Fibroblast of skin of right biceps (primary cell): Measurements from ENCODE around the gene LRGUK.
A peak's percentile ranks its signal among the peaks of the same experiment; 100 is the strongest.
"Not testable (repeated sequence)": the region's sequence is repeated elsewhere in the genome, so short reads cannot be mapped to it uniquely, and the experiment has no call there.

ENCODE experiments used
- DNase-seq: peaks from one replicate; pipeline ENCODE4 v3.0.0-alpha.2; 2013

LRGUK gene

GRCh38 chr7:134189559-134189958 is 62.4 kb downstream of the LRGUK start:
- DNase-seq, result no peak

GRCh38 chr7:134191876-134192275 is 64.7 kb downstream of the LRGUK start:
- DNase-seq, result no peak

GRCh38 chr7:134193240-134193639 is 66.1 kb downstream of the LRGUK start:
- DNase-seq, result no peak

- DNase-seq, result no peak
Measured at GRCh38 chr7:134195252-134195651, 68.1 kb downstream of the LRGUK start.

- DNase-seq, result no peak
Measured at GRCh38 chr7:134196439-134196838, 69.3 kb downstream of the LRGUK start.

- no peak for DNase-seq
Measured at GRCh38 chr7:134197345-134197744, 70.2 kb downstream of the LRGUK start.

- DNase-seq, result no peak
Measured at GRCh38 chr7:134200970-134201369, 73.8 kb downstream of the LRGUK start.

- DNase-seq, result no peak
Measured at GRCh38 chr7:134201569-134202261, 74.6 kb downstream of the LRGUK start.

GRCh38 chr7:134203186-134203889 is 76.2 kb downstream of the LRGUK start:
- no peak for DNase-seq

- DNase-seq, result no peak
Measured at GRCh38 chr7:134209322-134210015, 82.3 kb downstream of the LRGUK start.

GRCh38 chr7:134210227-134210626 is 83.1 kb downstream of the LRGUK start:
- DNase-seq, result no peak

- DNase-seq, result no peak
Measured at GRCh38 chr7:134210976-134211663, 84.0 kb downstream of the LRGUK start.

- DNase-seq, result no peak
Measured at GRCh38 chr7:134211817-134212216, 84.7 kb downstream of the LRGUK start.

- DNase-seq, result peak; percentile 3
Measured at GRCh38 chr7:134212576-134213546, 85.7 kb downstream of the LRGUK start.

- DNase-seq, result no peak
Measured at GRCh38 chr7:134220236-134220635, 93.1 kb downstream of the LRGUK start.

GRCh38 chr7:134231296-134231695 is 104.2 kb downstream of the LRGUK start:
- not testable (repeated sequence) for DNase-seq

GRCh38 chr7:134234216-134234615 is 107.1 kb downstream of the LRGUK start:
- DNase-seq, result no peak

- no peak for DNase-seq
Measured at GRCh38 chr7:134245253-134245652, 118.1 kb downstream of the LRGUK start.

GRCh38 chr7:134246347-134246746 is 119.2 kb downstream of the LRGUK start:
- no peak for DNase-seq

- DNase-seq, result no peak
Measured at GRCh38 chr7:134246761-134247160, 119.6 kb downstream of the LRGUK start.

- no peak for DNase-seq
Measured at GRCh38 chr7:134248196-134248595, 121.1 kb downstream of the LRGUK start.

- no peak for DNase-seq
Measured at GRCh38 chr7:134254311-134254710, 127.2 kb downstream of the LRGUK start.
